CD4-positive, alpha-beta T cell treated with Interleukin-21 for 1 hour (primary cell): ENCODE measurements around the gene FAM131B.
A peak's percentile ranks its signal among the peaks of the same experiment; 100 is the strongest.
"Not testable (repeated sequence)": the region's sequence is repeated elsewhere in the genome, so short reads cannot be mapped to it uniquely, and the experiment has no call there.

ENCODE experiments used
- DNase-seq: peaks from one replicate; pipeline ENCODE4 v3.0.0-alpha.2; 2020

FAM131B gene

DNA sequence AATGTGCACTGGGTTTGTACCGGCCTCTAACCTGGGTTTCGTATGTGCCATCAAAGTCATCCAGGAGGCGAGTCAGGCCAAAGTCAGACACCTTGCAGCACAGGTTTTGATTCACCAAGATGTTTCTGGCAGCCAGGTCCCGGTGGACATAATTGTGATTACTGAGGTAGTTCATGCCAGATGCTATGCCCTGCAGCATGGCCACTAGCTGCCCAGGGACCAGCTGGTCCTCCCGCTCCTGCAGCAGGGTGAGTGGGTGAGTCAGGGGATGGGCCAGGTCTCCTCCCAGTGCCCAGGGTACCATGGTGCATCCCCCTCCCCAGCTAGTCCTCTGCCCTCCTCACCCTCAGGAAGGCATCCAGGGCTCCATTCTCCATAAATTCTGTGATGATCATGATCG, 32.3 kb upstream of the FAM131B start:
- no peak for DNase-seq

- DNase-seq, result no peak
Observed at GRCh38 chr7:143394068-143394467, 31.6 kb upstream of the FAM131B start.

DNA sequence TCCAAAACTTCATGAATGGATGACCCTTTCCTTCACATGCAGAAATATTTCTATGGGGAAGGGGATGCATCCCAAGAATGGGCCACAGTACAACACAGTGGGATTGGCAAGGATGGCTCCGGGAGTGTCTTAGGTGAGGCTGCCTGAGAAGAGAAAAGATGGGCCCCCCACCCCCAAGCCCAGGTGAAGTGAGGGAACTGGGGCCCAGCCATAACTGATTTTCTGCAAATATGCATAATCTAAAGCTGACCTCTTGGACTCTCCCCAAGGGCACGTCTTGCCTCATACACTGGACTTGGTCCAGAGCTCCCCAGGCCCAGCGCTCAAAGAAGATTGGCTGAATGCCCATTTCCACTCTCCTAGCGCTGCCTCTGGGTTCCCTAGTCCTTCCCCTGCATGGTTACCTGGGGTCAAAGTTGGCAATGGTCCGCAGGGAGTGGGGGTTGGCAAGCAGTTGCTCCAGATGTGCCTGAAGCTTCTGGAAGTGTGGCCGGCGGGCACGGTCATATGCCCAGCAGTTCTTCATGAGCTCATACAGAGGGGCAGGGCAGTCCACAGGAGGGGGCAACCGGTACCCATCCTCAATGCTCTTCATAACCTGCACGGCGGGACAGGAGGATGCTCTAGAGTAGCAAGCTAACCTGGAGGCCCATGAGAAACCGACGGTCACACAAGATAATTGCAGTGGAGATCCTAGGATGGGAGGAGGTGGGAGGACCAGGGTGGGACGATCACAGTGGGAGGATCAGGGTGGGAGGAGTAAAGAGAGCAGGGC, 30.9 kb upstream of the FAM131B start:
- DNase-seq, result no peak

GRCh38 chr7:143392875-143393266, 30.4 kb upstream of the FAM131B start:
- DNase-seq, result no peak

GRCh38 chr7:143392427-143392826, 29.9 kb upstream of the FAM131B start:
- DNase-seq, result not testable (repeated sequence)

- DNase-seq, result no peak
Observed at GRCh38 chr7:143391462-143392404, 29.2 kb upstream of the FAM131B start.

DNA sequence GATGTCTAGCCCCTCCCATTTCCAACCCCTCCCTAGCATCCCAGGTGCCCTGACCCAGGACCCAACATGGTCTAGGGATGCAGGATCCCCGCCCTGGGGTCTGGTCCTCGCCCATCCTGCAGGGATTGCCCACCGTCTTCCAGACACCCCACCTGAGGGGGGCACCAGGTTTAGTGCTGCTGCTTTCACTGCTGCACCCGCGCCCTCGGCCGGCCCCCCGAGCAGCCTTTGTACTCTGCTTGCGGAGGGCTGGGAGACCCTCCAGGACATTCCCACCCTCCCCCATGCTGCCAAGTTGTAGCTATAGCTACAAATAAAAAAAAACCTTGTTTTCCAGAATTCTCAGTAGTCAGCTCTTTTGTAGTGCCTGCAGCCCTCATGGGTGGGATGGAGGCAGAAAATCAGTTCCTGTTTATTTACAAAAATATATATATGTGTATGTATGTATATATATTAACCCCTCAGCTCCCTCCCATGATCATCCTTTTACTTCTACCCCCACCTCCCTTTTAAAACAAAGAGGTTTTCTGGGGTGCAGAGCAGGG, 28.3 kb upstream of the FAM131B start:
- DNase-seq, result no peak

DNA sequence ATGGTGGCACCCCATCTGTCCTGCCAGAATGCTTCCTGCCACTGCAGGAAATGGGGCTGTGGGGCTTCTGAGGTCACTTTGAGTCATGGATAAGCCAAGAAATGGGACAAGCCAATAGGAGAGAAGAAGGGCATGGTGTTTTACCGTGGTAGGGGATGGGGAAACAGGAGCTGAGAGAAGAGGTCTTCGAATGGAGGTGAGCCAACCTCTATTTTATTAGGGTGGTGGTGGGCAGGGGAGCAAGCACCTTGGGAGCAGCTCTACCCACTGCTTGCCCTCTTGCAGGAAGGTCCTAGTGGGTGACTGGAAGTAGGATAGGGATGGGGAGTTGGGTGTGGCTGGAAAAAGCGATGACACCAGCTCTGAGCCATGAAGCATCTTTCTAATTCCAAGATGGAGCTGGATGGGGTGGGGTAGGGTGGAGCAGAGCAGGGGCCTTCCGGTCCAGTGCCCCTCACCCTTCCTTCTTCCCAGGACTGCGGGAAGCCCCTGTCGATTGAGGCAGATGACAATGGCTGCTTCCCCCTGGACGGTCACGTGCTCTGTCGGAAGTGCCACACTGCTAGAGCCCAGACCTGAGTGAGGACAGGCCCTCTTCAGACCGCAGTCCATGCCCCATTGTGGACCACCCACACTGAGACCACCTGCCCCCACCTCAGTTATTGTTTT, 27.7 kb upstream of the FAM131B start:
- no peak for DNase-seq

- no peak for DNase-seq
Observed at GRCh38 chr7:143389316-143390103, 27.0 kb upstream of the FAM131B start.

- no peak for DNase-seq
Observed at GRCh38 chr7:143388491-143389101, 26.1 kb upstream of the FAM131B start.

GRCh38 chr7:143388051-143388450, 25.5 kb upstream of the FAM131B start:
- DNase-seq, result no peak

DNA sequence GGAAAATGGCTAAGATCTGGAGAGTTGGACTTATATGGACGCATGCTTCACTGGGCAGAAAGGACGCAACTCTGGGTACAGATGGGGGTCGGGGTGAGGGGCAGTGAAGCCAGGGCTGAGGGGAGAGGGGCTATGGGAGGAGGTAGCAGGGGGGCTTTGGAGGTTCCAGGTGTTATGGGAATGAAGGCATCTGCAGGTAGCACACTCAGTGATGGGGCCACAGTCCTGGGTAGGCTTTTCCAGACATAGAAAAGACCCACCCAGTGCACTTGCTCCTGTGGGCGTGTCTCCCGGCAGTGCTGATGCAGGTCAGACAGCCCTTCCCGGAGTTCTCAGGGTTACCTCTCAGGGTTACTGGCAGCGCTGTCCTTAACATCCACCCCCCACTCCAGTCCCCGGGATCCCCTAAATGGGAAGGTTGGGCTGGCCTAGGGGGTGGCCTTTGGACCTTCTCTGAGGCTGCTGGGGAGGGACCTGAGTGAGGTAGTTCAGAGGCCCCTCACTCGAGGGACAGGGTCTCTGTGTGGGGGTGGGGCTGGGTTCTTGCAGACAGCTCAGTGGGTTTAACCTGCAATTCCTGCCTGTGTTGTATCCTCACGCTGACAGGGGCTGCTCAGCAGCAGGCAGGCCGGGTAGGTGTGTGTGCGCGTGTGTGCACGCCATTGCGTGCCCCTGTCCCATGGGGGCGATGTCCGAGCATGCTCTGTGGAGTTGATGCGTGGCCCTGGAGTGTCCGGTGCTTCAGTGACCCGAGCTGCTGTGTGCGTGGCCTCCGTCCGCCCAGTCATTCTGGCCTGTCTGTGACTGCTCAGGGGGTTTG, 24.9 kb upstream of the FAM131B start:
- DNase-seq, result no peak

DNA sequence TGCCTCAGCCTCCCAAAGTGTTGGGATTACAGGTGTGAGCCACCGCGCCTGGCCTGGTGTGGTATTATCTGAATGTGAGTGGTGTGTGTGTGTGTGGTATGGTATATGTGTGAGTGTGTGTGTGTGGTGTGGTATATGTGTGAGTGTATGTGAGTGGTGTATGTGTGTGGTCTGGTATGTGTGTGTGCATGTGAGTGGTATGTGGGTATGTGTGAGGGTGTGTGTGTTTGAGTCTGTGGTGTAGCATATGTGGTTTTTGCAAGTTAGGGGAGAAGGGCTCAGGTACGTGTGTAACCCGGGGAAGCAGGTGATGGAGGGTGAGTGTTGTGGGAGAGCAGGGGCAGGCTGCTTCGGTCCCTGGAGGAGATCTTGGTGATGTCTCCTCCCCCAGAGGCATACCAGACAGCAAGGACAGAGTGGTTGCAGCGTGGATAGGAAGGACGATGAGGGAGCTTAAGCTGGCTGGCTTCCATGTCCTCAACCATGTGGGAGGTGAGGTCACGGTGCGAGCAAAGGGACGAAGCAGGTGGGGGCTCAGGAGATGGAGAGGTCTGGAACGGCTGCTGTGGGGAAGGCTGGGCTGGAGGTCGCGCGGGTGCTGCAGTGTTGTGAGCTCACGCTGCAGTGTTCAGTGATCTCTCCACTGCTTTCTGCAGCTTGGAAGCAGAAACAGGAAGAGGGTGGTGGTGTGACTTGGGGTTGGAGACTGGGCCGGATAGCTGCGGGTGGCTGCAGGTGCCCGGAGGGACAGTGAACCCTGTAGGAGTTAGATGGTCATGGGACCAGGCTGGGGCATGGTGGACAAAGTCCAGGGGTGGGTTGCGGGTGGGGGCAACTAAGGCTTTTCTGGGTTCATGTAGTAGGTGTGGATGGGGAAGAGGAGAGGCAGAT, 23.6 kb upstream of the FAM131B start:
- DNase-seq, result peak; percentile 66

GRCh38 chr7:143384661-143385631, 22.4 kb upstream of the FAM131B start:
- no peak for DNase-seq

DNA sequence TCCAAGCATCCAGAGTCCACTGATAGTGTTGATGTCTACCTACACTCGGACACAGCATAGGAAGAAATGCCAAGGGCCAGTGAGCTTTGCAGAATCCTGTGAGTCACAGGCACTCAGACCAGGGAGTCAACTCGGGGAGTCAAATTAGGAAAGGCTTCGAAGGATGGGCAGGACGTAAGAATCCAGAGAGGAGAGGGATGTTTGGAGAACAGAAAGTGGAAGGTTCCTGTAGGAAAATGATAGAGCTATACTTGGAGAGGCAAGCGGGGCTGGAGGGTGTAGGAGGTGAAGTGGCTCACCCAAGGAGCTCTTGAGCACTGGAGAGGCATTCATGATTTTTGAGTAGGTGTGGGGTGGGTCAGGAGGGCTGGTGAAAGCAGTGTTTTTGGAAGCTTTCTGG, 21.6 kb upstream of the FAM131B start:
- DNase-seq, result no peak

- DNase-seq, result no peak
Observed at GRCh38 chr7:143383642-143383957, 21.1 kb upstream of the FAM131B start.

DNA sequence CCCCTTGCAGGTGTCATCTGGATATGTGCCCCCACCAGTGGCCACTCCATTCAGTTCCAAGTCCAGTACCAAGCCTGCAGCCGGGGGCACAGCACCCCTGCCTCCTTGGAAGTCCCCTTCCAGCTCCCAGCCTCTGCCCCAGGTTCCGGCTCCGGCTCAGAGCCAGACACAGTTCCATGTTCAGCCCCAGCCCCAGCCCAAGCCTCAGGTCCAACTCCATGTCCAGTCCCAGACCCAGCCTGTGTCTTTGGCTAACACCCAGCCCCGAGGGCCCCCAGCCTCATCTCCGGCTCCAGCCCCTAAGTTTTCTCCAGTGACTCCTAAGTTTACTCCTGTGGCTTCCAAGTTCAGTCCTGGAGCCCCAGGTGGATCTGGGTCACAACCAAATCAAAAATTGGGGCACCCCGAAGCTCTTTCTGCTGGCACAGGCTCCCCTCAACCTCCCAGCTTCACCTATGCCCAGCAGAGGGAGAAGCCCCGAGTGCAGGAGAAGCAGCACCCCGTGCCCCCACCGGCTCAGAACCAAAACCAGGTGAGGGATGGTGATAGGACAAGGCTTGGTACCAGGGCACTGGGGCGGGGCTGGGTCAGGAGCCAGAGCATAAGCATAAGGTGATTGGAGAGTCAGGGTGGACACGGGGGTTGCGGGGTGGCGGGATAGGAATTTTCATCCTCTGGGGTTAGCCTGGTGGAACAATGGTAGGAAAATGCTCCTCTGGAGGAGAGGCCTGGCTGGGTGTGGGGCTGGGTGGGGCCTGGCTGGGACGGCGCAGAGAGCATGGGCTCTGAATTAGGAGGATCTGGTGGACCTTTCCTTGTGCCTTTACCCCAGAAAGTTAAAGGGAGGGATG, 20.5 kb upstream of the FAM131B start:
- no peak for DNase-seq
